A673 (cell line): ENCODE results near the gene FUT4. TPM values are rescaled to one million over a fixed set of nuclear protein-coding genes. Genes with fewer than 3 reads are reported as not detected.

Experiments
- BruUV-seq: library from RNA; stranded (reverse); fragments of 400-500 nt; replicated peaks from 2 replicates; lab custom pipeline; 2021; lab: Mats Ljungman, UMichigan
- CTCF ChIA-PET: fragments of 300-600 bp; sonication (Branson Sonifier 250); formaldehyde crosslinking; loops from one replicate; lab custom pipeline; 2022; ENCODE audit warnings: antibody characterized with exemption; lab: Charles Lee
- POLR2A ChIA-PET: fragments of 300-600 bp; sonication (Branson Sonifier 250); formaldehyde crosslinking; loops from one replicate; lab custom pipeline; 2022; ENCODE audit warnings: antibody characterized with exemption; ENCODE audit not compliant: low non-redundant PET; lab: Charles Lee
- DNase-seq: peaks from one replicate; pipeline ENCODE4 v3.0.0-alpha.2; 2015; ENCODE audit warnings: low spot score
- H3K27ac ChIP-seq: fragments of 200-600 bp; sonication (generic); 2 replicates; pipeline ENCODE4 v1.5.1; 2016; ENCODE audit warnings: mixed run types, low read depth, mild to moderate bottlenecking, mixed read lengths, antibody characterized with exemption, low read length; ENCODE audit not compliant: poor library complexity, severe bottlenecking
- H3K27me3 ChIP-seq: fragments of 200-600 bp; sonication (generic); replicated peaks from 2 replicates; pipeline ENCODE4 v1.6.1; 2017; ENCODE audit warnings: mixed run types, low read depth, mild to moderate bottlenecking, mixed read lengths, antibody characterized with exemption, low read length; ENCODE audit not compliant: insufficient read depth, poor library complexity
- H3K36me3 ChIP-seq: fragments of 200-600 bp; sonication (generic); 2 replicates; pipeline ENCODE4 v1.6.1; 2016; ENCODE audit warnings: mixed run types, mild to moderate bottlenecking, mixed read lengths, antibody characterized with exemption, low read length; ENCODE audit not compliant: insufficient read depth, poor library complexity, severe bottlenecking
- H3K4me1 ChIP-seq: fragments of 200-600 bp; sonication (generic); 2 replicates; pipeline ENCODE4 v1.6.1; 2017; ENCODE audit warnings: mixed run types, mild to moderate bottlenecking, mixed read lengths, antibody characterized with exemption, low read length; ENCODE audit not compliant: insufficient read depth, poor library complexity, severe bottlenecking
- H3K4me3 ChIP-seq: fragments of 200-600 bp; sonication (generic); 2 replicates; pipeline ENCODE4 v1.5.1; 2016; ENCODE audit warnings: low read depth, mixed run types, mild to moderate bottlenecking, mixed read lengths, low read length; ENCODE audit not compliant: poor library complexity, severe bottlenecking
- H3K9me3 ChIP-seq: fragments of 200-600 bp; sonication (generic); 2 replicates; pipeline ENCODE4 v1.6.1; 2016; ENCODE audit warnings: mixed run types, low read depth, mild to moderate bottlenecking, mixed read lengths, antibody characterized with exemption, low read length; ENCODE audit not compliant: poor library complexity, severe bottlenecking
- CTCF ChIP-seq: fragments of 300-800, 200-600 bp; sonication (generic); conservative IDR thresholded peaks from 2 replicates; pipeline ENCODE4 v1.5.1; 2017; ENCODE audit warnings: low read depth, mild to moderate bottlenecking, antibody characterized with exemption, low read length, moderate library complexity, mixed read lengths
- EZH2 ChIP-seq: fragments of 200-600 bp; sonication (generic); IDR thresholded peaks from 2 replicates; pipeline ENCODE4 v1.6.1; 2017; ENCODE audit warnings: borderline replicate concordance, low read depth, mild to moderate bottlenecking, mixed read lengths, antibody characterized with exemption, low read length; ENCODE audit not compliant: poor library complexity, severe bottlenecking
- intact Hi-C: fragments of 100-400 bp; cut with micrococcal nuclease; formaldehyde crosslinking; loops from one replicate; pipeline ENCODE4 v1.10.0; 2022; ENCODE audit not compliant: unreplicated experiment
- total RNA-seq: library from RNA; stranded (reverse); gene quantifications from 2 replicates; pipeline ENCODE4 v1.2.3, GENCODE V29; 2021

FUT4 gene
- total RNA-seq, 1 experiment from 2014 or later = 7.7 TPM

- H3K4me3 ChIP-seq = no peak overlapping the region
- no peak for TF ChIP-seq CTCF
- TF ChIP-seq EZH2 = no peak
- H3K27ac ChIP-seq = no peak overlapping the region
- intact Hi-C loops = no loop called here
- CTCF ChIA-PET = no interaction called here
- H3K27me3 ChIP-seq = no peaks in the 10 kb centered on the region
- no peaks in the 10 kb centered on the region for H3K9me3 ChIP-seq
- POLR2A ChIA-PET = no interaction called here
- H3K36me3 ChIP-seq = no peaks in the 10 kb centered on the region
- H3K4me1 ChIP-seq = no peaks in the 10 kb centered on the region
- DNase-seq = no peak
- BruUV-seq = no TSS peak
Observed at GRCh38 chr11:94536386-94536785, 7.3 kb upstream of the FUT4 start.

GRCh38 chr11:94537031-94537600, 6.6 kb upstream of the FUT4 start:
- no peaks in the 10 kb centered on the region for H3K36me3 ChIP-seq
- H3K27ac ChIP-seq = no peak overlapping the region
- intact Hi-C loops = no loop called here
- CTCF ChIA-PET = no interaction called here
- DNase-seq = no peak
- POLR2A ChIA-PET = no interaction called here
- no TSS peak for BruUV-seq
- no peaks in the 10 kb centered on the region for H3K4me1 ChIP-seq
- TF ChIP-seq EZH2 (no peak), CTCF (no peak)
- no peak overlapping the region for H3K4me3 ChIP-seq
- no peaks in the 10 kb centered on the region for H3K9me3 ChIP-seq
- H3K27me3 ChIP-seq = no peaks in the 10 kb centered on the region

- H3K9me3 ChIP-seq = no peaks in the 10 kb centered on the region
- no peak overlapping the region for H3K27ac ChIP-seq
- no peak for TF ChIP-seq CTCF
- TF ChIP-seq EZH2 = no peak
- no peaks in the 10 kb centered on the region for H3K36me3 ChIP-seq
- H3K27me3 ChIP-seq = no peaks in the 10 kb centered on the region
- intact Hi-C loops = no loop called here
- H3K4me1 ChIP-seq = no peaks in the 10 kb centered on the region
- ChIA-PET CTCF (no interaction called here), POLR2A (no interaction called here)
- no peak for DNase-seq
- no peak overlapping the region for H3K4me3 ChIP-seq
- BruUV-seq = no TSS peak
Observed at GRCh38 chr11:94539420-94539819, 4.3 kb upstream of the FUT4 start.
